ENCODE data around the gene RBMS1. TPM values are rescaled to one million over a fixed set of nuclear protein-coding genes. Genes with fewer than 3 reads are reported as not detected.

The RBMS1 gene
- total and polyA plus RNA-seq, 5 experiments from 2014 or later = 80.0 to 125 (median 106) TPM

DNA sequence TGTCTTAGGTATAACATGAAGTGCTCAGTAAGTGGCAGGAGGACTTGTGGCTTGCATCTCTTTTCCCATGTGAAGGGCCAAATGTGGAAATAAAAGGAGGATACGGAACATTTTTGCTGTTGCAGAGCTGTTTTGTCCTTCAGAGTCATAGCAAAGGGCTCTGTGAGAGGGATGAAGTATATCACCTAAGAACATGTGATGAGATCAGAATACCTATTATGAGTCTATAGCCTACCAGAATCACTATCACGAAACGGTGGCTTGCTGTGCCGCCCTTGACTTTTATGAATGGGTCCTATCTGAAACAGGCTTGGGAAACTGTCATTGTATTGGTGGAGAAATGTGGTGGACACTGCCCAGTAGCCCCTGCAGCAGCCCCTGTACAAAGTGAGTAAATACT is 226.6 kb downstream of the RBMS1 start:
- POLR2A ChIA-PET = no interaction called here
- H3K9me3 Mint-ChIP-seq = no peaks in the 10 kb centered on the region

DNA sequence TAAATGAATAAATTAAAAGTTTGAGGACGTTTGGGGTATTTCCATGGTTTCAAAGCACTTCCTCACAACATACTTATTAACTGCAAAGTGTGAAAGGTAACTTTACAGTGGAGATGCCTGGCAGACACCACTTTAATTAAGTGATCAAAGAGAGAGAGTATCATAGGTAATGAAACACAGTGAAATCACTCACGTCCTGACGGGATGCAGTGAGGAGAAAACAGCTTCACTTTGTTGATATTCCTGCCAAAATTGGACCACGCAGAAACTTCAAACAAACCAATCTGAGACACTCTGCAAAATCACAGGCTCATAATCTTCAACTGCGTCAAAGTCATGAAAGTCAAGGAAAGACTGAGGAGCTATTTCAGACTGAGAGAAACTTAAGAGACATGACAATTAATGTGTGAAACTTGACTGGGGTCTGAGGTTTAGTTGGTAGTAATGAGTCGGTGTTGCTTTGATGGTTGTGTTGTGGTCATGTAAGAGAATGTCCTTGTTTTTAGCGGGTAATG is 227.5 kb downstream of the RBMS1 start:
- POLR2A ChIA-PET = no interaction called here
- H3K27me3 Mint-ChIP-seq = peaks cover 0 to 3% (median 0%) of the 10 kb centered on the region in 5 donors
- no peak overlapping the region for H3K4me3 Mint-ChIP-seq
- H3K27ac Mint-ChIP-seq = peak overlapping the region in 1 of 10 donors; percentile 54
- no peaks in the 10 kb centered on the region for H3K9me3 Mint-ChIP-seq
- H3K4me1 Mint-ChIP-seq = peaks cover 15 to 34% (median 28%) of the 10 kb centered on the region in 4 donors
- DNase-seq (peak in 1 of 10 donors; percentile 10), ATAC-seq (peak in 1 of 2 donors; percentile 11)
- no peaks in the 10 kb centered on the region for H3K36me3 Mint-ChIP-seq

More for the DNA sequence above, 226.6 kb downstream of the RBMS1 start:
- Mint-ChIP-seq H3K4me1 (peaks cover 15 to 34% (median 28%) of the 10 kb centered on the region in 4 donors), H3K27me3 (peaks cover 0 to 3% (median 0%) of the 10 kb centered on the region in 5 donors), H3K4me3 (no peak overlapping the region), H3K27ac (peak overlapping the region in 1 of 10 donors; percentile 30), H3K36me3 (peaks cover 0 to 8% (median 0%) of the 10 kb centered on the region in 3 donors)
- DNase-seq (no peak), ATAC-seq (no peak)

DNA sequence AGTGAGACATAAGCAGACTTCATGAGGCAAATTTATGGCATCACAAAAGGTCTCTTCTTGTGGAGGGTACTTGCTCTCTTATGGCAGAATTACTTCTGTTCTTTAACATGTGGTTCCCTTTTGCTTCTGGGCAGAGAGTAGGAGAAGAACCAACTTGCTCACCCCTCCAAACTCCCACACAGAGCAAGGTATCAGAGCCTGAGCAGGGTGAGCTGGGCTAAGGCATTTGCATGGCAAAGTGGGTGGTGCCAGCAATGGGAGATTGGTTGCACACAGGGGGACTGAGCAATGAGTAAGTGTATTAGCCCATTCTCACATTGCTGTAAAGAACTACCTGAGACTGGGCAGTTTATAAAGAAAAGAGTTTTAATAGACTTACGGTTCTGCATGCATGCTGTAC is 229.3 kb downstream of the RBMS1 start:
- Mint-ChIP-seq H3K27ac (no peak overlapping the region), H3K4me3 (no peak overlapping the region), H3K27me3 (peaks cover 0 to 3% (median 0%) of the 10 kb centered on the region in 5 donors), H3K9me3 (peaks cover 0 to 4% (median 0%) of the 10 kb centered on the region in 9 donors), H3K4me1 (peaks cover 5 to 24% (median 17%) of the 10 kb centered on the region in 4 donors), H3K36me3 (peaks cover 0 to 7% (median 0%) of the 10 kb centered on the region in 3 donors)
- POLR2A ChIA-PET = no interaction called here
- DNase-seq (no peak), ATAC-seq (no peak)

DNA sequence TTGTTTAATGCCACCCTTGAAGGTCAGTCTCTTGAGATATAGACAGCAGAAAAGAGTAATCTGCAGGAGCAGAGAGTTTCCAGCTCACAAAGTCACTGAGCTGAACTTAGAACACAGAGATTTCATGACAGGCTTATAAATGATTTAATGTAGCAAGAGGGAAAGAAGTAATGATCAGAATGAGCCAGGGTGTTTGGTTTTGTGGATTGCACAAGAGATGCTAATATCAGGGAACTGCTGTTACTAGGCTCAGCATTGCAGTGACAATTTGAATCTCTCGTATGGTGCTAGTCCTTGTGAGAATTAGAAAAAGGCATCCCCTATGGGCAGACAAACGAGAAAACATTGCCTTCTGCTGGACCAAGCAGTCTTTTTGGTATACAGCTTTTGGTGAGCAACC is 231.9 kb downstream of the RBMS1 start:
- no peak for ATAC-seq
- POLR2A ChIA-PET = no interaction called here
- peaks cover 0 to 8% (median 0%) of the 10 kb centered on the region in 3 donors for H3K36me3 Mint-ChIP-seq
- no peak overlapping the region for H3K4me3 Mint-ChIP-seq
- peaks cover 0 to 4% (median 0%) of the 10 kb centered on the region in 9 donors for H3K9me3 Mint-ChIP-seq
- peaks cover 0 to 7% (median 2%) of the 10 kb centered on the region in 5 donors for H3K27me3 Mint-ChIP-seq
- H3K27ac Mint-ChIP-seq = no peak overlapping the region
- DNase-seq = no peak
- peaks cover 0 to 17% (median 11%) of the 10 kb centered on the region in 4 donors for H3K4me1 Mint-ChIP-seq

DNA sequence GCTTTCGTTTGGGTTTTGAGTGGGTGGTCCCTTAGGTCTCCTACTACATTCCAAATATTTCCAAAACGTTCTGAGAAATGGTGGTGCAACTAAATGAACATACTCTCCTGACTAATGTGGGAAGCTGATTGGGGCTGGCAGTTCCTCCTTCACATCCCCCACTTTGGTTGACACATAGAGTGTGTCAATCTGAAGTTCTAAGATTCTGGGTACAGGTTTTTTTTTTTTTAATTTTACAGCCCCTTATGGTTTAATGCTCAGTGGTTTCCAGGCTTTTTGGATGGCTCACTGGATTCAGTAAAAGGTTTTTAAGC is 235.2 kb downstream of the RBMS1 start:
- no peaks in the 10 kb centered on the region for H3K4me1 Mint-ChIP-seq
- H3K4me3 Mint-ChIP-seq = no peak overlapping the region
- H3K36me3 Mint-ChIP-seq = peaks cover 0 to 8% (median 0%) of the 10 kb centered on the region in 3 donors
- DNase-seq (no peak), ATAC-seq (no peak)
- no peak overlapping the region for H3K27ac Mint-ChIP-seq
- H3K9me3 Mint-ChIP-seq = peaks cover 0 to 4% (median 0%) of the 10 kb centered on the region in 9 donors
- POLR2A ChIA-PET = no interaction called here
- H3K27me3 Mint-ChIP-seq = peaks cover 1 to 12% (median 7%) of the 10 kb centered on the region in 5 donors

DNA sequence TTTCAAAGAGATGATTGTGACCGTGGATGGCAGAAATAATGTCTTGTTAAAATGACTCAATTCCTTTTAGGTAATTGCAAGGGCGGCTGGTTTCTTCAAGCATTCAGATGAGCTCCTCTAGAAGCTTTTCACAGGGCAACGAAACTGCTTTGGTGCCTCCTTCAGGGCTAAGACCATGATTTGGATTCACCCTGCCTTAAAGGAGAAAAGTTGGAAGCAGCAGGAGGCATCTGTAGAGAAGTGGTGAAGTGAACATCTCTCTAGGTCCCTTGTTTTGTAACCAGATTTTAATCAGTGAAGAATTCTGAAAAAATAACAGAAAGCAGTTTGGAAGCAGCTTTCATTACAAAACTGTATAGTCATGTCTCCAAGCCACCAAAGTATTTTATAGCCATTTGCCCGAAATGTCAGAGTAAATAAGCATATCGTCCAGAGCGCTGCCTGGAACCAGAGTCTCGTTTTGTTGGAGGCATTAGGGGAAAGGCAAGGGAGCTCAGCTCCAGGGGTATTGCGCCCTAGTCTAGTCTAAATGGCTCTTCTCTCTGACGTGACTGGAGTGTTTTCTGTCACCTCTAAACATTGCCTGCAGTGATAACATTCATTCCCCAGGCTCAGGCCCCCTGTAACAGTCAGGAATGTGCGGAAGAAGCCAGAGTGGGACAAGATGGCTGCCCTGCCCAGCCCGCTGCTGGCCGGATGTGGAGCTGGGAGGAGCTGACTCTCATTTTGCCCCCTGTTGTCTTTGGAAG is 235.7 kb downstream of the RBMS1 start:
- no peaks in the 10 kb centered on the region for H3K4me1 Mint-ChIP-seq
- POLR2A ChIA-PET = no interaction called here
- peaks cover 1 to 12% (median 7%) of the 10 kb centered on the region in 5 donors for H3K27me3 Mint-ChIP-seq
- peaks cover 0 to 4% (median 0%) of the 10 kb centered on the region in 9 donors for H3K9me3 Mint-ChIP-seq
- H3K4me3 Mint-ChIP-seq = no peak overlapping the region
- DNase-seq = no peak
- peak overlapping the region in 1 of 10 donors; percentile 57 for H3K27ac Mint-ChIP-seq
- H3K36me3 Mint-ChIP-seq = peaks cover 0 to 8% (median 0%) of the 10 kb centered on the region in 3 donors
- ATAC-seq = no peak

DNA sequence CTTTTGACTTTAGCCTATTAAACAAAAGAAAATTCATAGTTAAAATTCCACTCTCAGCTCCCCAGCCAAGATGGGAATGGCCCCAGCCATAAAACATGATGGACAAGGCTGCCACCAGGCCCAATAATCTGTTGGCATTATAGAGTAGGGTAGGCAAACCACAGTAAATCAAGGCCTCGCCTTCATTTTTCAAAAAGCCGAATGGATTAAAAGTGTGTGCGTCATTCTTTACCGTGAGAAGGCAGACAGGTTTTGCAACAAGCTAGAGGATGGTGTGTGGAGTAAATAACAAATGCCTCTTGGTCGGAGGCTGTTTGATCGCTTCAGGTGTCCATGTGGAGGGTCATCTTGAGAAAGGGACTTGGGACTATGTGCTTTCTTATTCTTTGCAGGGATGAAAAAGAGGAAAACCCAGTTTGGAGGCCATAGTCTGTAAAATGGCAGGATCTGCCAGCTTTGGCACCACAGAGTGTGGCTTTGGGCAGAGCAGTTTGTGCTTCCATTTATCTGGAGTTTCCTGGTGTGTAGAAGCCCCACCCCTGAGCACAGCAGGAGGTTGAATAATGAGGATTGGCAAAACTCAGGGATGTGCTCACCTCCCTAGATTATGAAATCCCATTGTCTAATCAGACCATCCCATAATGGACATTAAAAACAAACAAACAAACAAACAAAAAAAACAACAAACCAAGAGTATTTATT is 236.4 kb downstream of the RBMS1 start:
- H3K36me3 Mint-ChIP-seq = peaks cover 0 to 8% (median 0%) of the 10 kb centered on the region in 3 donors
- peaks cover 0 to 4% (median 0%) of the 10 kb centered on the region in 9 donors for H3K9me3 Mint-ChIP-seq
- ATAC-seq (no peak), DNase-seq (no peak)
- no peaks in the 10 kb centered on the region for H3K4me1 Mint-ChIP-seq
- H3K27ac Mint-ChIP-seq = peak overlapping the region in 1 of 10 donors; percentile 57
- H3K4me3 Mint-ChIP-seq = no peak overlapping the region
- H3K27me3 Mint-ChIP-seq = peaks cover 3 to 12% (median 7%) of the 10 kb centered on the region in 5 donors
- POLR2A ChIA-PET = no interaction called here

DNA sequence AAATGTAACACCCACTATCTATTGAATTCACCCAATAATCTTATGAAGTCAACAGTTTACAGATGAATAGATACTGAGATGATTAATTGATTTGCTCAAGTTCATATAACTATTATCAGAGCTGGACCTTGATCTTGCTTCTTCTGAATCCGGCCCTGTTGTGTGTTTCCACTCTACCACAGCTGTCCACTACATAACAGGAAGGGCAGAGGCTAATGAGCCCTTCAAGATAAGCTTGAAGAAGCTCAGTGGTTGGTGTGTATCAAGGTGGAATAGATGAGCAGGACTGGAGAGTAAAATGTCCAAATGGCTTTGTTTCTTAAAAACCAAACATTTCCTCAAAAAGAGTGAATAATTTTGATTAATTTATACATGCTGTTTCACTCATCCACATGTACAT is 237.1 kb downstream of the RBMS1 start:
- Mint-ChIP-seq H3K4me3 (no peak overlapping the region), H3K4me1 (no peaks in the 10 kb centered on the region), H3K27me3 (peaks cover 3 to 12% (median 7%) of the 10 kb centered on the region in 5 donors), H3K36me3 (peaks cover 0 to 8% (median 0%) of the 10 kb centered on the region in 3 donors), H3K9me3 (peaks cover 0 to 4% (median 0%) of the 10 kb centered on the region in 9 donors), H3K27ac (no peak overlapping the region)
- POLR2A ChIA-PET = no interaction called here
- DNase-seq = no peak
- ATAC-seq = no peak

DNA sequence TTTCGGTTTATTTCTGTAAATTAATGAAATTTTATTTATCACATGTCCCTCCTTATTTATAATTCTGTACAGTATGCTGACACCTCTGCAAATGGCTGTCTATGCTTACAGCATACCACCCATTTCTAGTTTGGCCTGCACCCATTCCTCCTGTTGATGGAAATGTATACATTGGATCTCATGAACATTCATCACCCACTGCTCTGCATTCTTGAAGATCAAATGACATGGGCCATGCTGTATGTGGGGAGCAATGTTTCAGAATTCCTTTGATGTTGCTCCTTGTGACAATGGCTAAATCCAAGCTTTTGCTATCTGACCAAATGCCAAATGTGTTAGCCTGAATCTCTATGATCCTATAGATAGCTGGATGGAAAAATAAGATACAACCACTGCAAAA is 238.2 kb downstream of the RBMS1 start:
- ATAC-seq (no peak), DNase-seq (no peak)
- Mint-ChIP-seq H3K36me3 (peaks cover 0 to 8% (median 0%) of the 10 kb centered on the region in 3 donors), H3K27ac (no peak overlapping the region), H3K27me3 (peaks cover 3 to 12% (median 11%) of the 10 kb centered on the region in 5 donors), H3K9me3 (peaks cover 0 to 4% (median 0%) of the 10 kb centered on the region in 9 donors), H3K4me3 (no peak overlapping the region), H3K4me1 (no peaks in the 10 kb centered on the region)
- POLR2A ChIA-PET = no interaction called here

DNA sequence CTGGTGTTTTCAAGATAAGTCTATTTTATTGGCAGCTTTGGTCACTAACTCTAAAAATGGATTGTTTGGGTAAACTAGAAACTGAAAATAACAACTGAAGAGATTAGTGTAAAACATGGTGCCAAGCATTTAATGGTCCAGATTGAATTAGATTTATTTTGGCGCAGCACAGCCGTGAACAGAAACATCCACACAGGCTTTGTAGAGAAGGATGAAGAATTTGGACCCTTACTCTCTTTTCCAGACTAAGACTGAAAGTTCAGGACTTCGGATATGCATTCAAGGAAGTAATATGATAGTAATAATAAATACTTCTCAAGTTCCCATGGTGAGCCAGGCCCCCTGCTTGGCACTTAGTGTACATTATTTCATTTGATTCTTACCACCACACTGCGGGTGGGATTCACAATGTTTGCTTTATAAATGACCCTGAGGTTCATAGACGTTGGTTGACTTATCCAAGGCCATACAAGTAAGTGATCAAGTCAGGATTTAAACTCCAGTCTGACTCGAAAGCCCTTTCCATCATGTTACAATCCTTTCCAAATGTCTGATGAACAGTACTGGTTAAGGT is 239.3 kb downstream of the RBMS1 start:
- Mint-ChIP-seq H3K9me3 (no peaks in the 10 kb centered on the region), H3K36me3 (peaks cover 0 to under 1% (median 0%) of the 10 kb centered on the region in 3 donors), H3K4me3 (no peak overlapping the region), H3K4me1 (no peaks in the 10 kb centered on the region), H3K27me3 (peaks cover 3 to 12% (median 11%) of the 10 kb centered on the region in 5 donors), H3K27ac (no peak overlapping the region)
- ATAC-seq = no peak
- DNase-seq = no peak
- POLR2A ChIA-PET = no interaction called here

DNA sequence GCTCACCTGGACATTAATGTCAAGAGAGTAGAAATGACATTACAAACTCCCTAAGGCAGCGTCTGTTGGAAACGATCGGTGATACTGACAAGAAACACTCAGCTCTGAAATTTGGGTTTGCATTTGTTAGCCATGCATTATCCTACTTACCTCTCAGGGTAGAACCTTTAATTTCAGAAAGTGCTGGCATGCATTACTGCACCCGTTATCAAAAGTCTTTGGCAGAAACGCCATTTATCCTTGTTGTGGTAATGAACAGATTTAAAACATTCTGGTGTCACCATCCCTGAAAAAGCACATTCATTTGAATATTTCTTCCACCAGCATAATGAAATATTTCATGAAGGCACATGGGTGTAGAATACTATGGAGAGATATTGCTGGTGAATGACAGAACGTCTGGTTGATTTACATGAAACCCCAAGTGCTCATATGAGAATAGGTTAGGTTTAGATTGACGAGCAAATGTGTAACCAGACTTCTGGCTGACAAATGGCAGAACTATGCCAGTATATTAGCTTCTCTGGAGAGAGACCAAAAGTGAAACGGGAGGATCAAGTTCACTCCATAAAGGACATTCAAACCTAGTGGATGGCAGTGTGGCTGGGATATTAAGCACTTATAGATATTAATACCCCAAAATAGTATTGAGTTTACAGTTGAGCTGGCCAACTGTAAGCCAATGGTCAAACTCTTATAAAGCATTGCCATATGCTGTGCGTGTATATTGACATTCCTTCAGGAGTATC is 240.0 kb downstream of the RBMS1 start:
- POLR2A ChIA-PET = no interaction called here
- ATAC-seq (no peak), DNase-seq (no peak)
- H3K36me3 Mint-ChIP-seq = no peaks in the 10 kb centered on the region
- H3K4me1 Mint-ChIP-seq = no peaks in the 10 kb centered on the region
- H3K4me3 Mint-ChIP-seq = no peak overlapping the region
- peaks cover 3 to 12% (median 11%) of the 10 kb centered on the region in 5 donors for H3K27me3 Mint-ChIP-seq
- no peaks in the 10 kb centered on the region for H3K9me3 Mint-ChIP-seq
- no peak overlapping the region for H3K27ac Mint-ChIP-seq

DNA sequence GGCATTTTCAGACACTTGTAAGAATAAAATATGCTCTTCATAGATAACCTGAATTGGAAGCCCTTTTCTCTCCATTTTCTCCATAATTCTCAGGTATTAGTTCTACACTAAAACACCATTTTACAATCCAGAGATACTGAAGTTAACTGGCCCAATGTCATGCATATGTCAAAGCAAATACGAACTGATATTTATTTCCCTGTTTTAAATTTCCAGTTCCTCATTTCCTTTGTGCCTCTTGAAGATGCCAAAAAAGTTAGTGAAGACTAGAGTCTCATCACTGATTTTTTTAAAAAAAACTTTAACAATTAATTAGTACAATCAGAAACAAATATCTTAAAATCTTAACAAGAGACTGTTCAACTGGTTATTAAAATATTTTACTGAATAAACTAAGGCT is 240.7 kb downstream of the RBMS1 start:
- Mint-ChIP-seq H3K9me3 (no peaks in the 10 kb centered on the region), H3K27ac (no peak overlapping the region), H3K36me3 (no peaks in the 10 kb centered on the region), H3K4me1 (no peaks in the 10 kb centered on the region), H3K4me3 (no peak overlapping the region), H3K27me3 (peaks cover 2 to 12% (median 11%) of the 10 kb centered on the region in 5 donors)
- POLR2A ChIA-PET = no interaction called here
- DNase-seq (no peak), ATAC-seq (no peak)
